Neutrophil (primary cell): ENCODE measurements around the gene CAMK1.

Source experiments
- H3K27ac ChIP-seq: fragments of 200-600 bp; sonication (generic); 2 replicates; pipeline ENCODE4 v1.5.1; 2016; ENCODE audit warnings: mild to moderate bottlenecking, moderate library complexity
- H3K27me3 ChIP-seq: fragments of 200-600 bp; sonication (generic); 2 replicates; pipeline ENCODE4 v1.6.0; 2016; ENCODE audit warnings: mild to moderate bottlenecking
- H3K36me3 ChIP-seq: fragments of 200-600 bp; sonication (generic); 2 replicates; pipeline ENCODE4 v1.5.1; 2017
- H3K4me1 ChIP-seq, 2 experiments: fragments of 200-600 bp in 1 of 2; sonication (generic) in 1 of 2; 1 replicate in 1 of 2; 2 replicates in 1 of 2; pipeline versions ENCODE4 v1.5.1 to v1.6.1; 2013 to 2016; ENCODE audit warnings: low read depth in 1 of 2, low read length in 1 of 2, mild to moderate bottlenecking in 1 of 2, moderate library complexity in 1 of 2; ENCODE audit not compliant: control insufficient read depth in 1 of 2, insufficient read depth in 1 of 2
- H3K4me3 ChIP-seq, 2 experiments: fragments of 200-600 bp in 1 of 2; sonication (generic) in 1 of 2; 1 replicate in 1 of 2; 2 replicates in 1 of 2; pipeline ENCODE4 v1.5.1; 2013 to 2016; ENCODE audit warnings: low read depth in 1 of 2, low read length in 1 of 2, mild to moderate bottlenecking in 1 of 2, moderate library complexity in 1 of 2
- H3K9me3 ChIP-seq: fragments of 200-600 bp; sonication (generic); 2 replicates; pipeline ENCODE4 v1.5.1; 2016
- CTCF ChIP-seq: fragments of 200-600 bp; sonication (generic); IDR thresholded peaks from 2 replicates; pipeline ENCODE4 v1.5.1; 2016; ENCODE audit warnings: antibody characterized with exemption

The CAMK1 gene

GRCh38 chr3:9721015-9721699, 48.6 kb downstream of the CAMK1 start:
- no peaks in the 10 kb centered on the region for H3K9me3 ChIP-seq
- H3K36me3 ChIP-seq = no peaks in the 10 kb centered on the region
- no peaks in the 10 kb centered on the region for H3K27me3 ChIP-seq
- no peak for TF ChIP-seq CTCF
- no peak overlapping the region for H3K27ac ChIP-seq
- H3K4me3 ChIP-seq = no peak overlapping the region
- H3K4me1 ChIP-seq = peaks cover 13 to 16% of the 10 kb centered on the region in 2 experiments

- no peak overlapping the region for H3K27ac ChIP-seq
- H3K9me3 ChIP-seq = no peaks in the 10 kb centered on the region
- H3K4me3 ChIP-seq = no peak overlapping the region
- H3K27me3 ChIP-seq = no peaks in the 10 kb centered on the region
- H3K36me3 ChIP-seq = no peaks in the 10 kb centered on the region
- H3K4me1 ChIP-seq = peaks cover 24 to 28% of the 10 kb centered on the region in 2 experiments
- TF ChIP-seq CTCF = no peak
These were observed 51.6 kb downstream of the CAMK1 start for GRCh38 chr3:9718118-9718517.

DNA sequence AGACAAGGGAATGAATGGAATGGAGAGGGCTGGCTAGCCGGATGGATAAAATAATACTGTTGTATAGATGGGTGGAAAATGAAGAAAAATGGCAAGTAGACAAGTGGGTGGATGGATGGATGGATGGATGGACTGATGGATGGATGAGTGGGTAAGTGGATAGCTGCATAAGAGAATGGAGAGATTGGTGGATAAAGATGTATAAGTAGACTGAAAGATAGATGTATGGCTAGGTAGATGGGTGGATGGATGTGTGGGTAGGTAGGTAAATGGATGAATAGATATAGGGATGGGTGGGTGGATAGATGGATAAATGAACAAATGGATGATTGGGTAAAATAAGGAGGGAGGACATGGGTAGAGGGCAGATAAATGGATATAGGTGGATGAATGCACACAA, 52.2 kb downstream of the CAMK1 start:
- no peaks in the 10 kb centered on the region for H3K9me3 ChIP-seq
- no peak for TF ChIP-seq CTCF
- H3K4me1 ChIP-seq = peaks cover 24 to 28% of the 10 kb centered on the region in 2 experiments
- no peak overlapping the region for H3K27ac ChIP-seq
- no peaks in the 10 kb centered on the region for H3K36me3 ChIP-seq
- H3K4me3 ChIP-seq = no peak overlapping the region
- no peaks in the 10 kb centered on the region for H3K27me3 ChIP-seq

- H3K4me1 ChIP-seq = peaks cover 23 to 28% of the 10 kb centered on the region in 2 experiments
- H3K27me3 ChIP-seq = no peaks in the 10 kb centered on the region
- no peak overlapping the region for H3K27ac ChIP-seq
- no peak overlapping the region for H3K4me3 ChIP-seq
- no peak for TF ChIP-seq CTCF
- H3K9me3 ChIP-seq = no peaks in the 10 kb centered on the region
- H3K36me3 ChIP-seq = no peaks in the 10 kb centered on the region
These were observed 52.8 kb downstream of the CAMK1 start for GRCh38 chr3:9716801-9717555.

- no peak for TF ChIP-seq CTCF
- Histone ChIP-seq H3K27me3 (no peaks in the 10 kb centered on the region), H3K27ac (no peak overlapping the region), H3K36me3 (no peaks in the 10 kb centered on the region), H3K4me1 (peaks cover 18 to 22% of the 10 kb centered on the region in 2 experiments), H3K4me3 (no peak overlapping the region), H3K9me3 (no peaks in the 10 kb centered on the region)
These were observed 53.8 kb downstream of the CAMK1 start for GRCh38 chr3:9715764-9716437.
